Stimulated activated CD4-positive, alpha-beta T cell treated with anti-CD3 and anti-CD28 coated beads, Interleukin-15, amount 100 ng/mL, for 48 hours (primary cell): ENCODE measurements around the gene AREG.

ENCODE experiments used
- DNase-seq, 2 donors: peaks; one replicate each; pipeline ENCODE4 v3.0.0-alpha.2; 2020; ENCODE audit warnings: low read depth in 2 of 2

The AREG gene

DNA sequence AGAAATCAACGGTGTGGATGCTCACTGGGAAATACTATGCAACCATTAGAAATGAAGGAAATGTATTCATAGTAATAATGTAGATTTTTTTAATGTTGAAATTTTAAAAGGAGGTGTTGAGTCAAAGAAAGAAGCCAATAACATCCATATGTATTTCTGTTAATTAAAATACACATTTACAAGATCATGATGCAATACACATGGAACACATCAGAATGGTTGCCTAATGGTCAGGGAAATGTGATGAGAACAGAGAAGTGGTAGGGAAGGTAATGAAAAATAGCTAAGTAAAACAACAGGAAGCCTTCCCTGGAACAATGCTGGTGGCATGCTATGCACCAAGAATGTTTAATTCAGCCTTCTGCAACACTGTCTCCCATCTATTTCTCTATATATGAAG, 18.2 kb downstream of the AREG start:
- no peak for DNase-seq

DNA sequence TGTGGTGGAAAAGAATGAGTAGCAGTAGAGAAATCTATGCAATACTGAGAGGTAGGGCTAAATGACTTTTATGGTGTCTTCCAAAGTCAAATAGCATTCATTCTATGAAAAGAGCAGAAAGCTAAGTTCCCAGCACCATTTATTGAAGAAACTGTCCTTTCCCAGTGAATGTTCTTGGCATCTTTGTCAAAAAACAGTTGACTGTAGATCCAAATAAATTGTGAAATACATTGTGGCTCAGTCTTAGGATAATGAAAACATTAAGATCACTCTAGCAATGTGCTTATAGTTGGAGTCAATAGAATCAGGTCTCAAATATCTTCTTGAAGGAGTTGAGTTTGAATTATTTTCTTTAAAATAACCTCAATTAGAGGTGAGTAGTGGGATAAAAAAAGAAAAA, 19.4 kb downstream of the AREG start:
- DNase-seq: no peak

DNA sequence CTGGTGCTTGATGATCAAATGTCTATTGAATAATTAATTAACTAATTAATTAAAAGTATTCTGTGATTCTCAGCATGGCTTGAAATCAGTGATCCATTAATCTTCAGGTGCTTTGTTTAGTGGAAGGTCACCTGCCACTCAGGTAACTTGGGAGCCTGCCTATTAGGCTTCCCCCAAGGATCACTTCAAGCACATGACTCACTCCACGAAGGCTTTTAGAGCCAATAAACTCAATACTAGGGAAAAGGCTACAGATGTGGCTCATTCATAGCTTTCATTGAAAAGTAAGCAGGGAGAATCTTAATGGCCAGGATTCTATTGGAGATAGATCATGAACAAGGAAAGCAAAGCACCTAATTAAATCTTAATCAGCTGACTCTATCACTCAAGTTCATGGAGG, 21.3 kb downstream of the AREG start:
- no peak for DNase-seq

DNA sequence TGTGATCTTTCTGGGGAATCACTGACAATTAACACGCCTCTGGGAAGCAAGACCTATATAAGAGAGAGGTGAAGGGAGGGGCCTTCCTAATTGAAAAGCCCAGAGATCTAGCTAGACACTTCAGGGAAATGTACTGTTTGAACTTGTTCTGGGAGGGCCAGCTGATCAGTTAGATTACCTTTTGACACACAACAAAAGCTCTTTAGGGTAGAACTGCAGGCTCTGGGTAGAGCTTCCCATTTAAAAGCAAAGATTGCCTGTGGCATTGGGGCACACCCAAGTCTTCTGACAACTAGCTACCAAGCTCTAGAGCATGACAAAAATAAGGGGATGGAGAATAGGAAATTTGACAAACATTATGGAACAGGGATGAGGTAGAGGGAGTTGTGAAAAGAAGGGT, 26.3 kb downstream of the AREG start:
- DNase-seq: no peak

GRCh38 chr4:74473155-74473811, 28.3 kb downstream of the AREG start:
- no peak for DNase-seq

DNA sequence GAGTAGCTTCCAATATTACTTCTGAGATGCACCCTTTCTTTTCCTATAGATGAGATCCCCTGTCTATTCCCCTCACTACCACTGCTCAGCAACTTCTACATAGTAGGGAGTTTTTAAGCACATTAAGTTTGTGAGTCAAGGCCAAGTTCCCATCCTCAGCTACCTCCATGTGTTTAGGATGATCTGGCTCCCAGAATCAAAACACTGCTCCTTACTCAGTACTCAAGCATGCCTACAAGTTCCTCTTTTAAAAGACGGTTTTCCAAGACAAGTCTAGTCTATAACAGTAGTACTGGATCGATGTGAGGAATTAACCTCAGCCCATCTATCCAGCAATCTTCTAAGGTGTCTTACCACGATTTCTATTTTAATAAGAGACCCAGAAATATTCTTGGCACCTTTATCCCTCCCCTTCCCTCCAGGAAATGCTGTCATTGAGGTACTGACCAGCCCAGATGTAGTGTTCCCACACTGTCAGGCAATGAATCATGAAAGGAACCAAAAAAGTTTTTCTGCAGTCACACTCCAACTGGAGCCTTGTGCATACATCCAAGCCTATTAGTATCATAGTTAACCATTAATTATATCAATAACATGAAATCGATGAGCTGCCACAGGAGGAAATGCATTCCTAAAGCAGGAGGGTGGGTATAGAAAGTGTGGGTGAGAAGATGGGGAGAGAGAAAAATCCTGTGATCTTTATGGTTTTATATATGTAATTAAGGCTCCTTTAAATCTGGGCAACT, 29.6 kb downstream of the AREG start:
- no peak for DNase-seq

GRCh38 chr4:74475091-74475800, 30.3 kb downstream of the AREG start:
- no peak for DNase-seq

DNA sequence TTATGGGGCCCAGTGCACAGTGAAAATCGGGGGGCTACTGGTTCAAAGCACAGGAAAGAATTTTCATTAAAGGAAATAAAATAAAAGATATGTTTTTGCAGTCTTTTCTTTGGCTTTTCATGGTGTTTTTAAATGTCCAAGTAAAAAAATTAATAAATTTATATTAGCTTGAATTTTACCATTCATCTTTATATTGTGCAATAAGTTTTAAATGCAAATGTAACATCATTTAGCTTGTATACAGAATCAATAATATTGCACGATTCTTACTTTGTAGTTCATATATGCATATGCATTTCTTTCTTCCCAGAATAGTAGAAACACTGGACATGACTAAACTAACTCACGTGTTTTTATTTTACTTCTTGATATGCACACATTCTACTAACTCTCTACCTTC, 31.0 kb downstream of the AREG start:
- DNase-seq: no peak

DNA sequence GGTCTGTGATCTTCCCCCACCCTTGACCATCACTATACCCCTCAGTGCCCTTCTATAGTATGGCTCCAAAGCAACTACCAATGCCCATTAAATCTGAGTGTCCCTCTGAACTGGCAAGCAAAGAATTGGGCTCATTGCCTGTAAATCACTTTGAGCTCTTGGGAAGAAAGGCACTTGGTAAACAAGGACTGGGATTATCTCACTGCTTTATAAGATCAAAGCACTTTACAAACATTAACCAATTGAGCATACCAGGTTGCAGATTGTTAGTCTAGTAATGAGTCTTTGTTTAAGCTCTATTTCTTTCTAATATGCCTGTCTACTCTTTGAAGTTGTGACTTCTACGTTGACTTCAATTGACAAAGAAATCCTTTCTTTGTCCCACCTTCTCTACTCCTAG, 34.1 kb downstream of the AREG start:
- no peak for DNase-seq

- DNase-seq: no peak
These were observed 35.3 kb downstream of the AREG start for GRCh38 chr4:74480267-74480666.

DNA sequence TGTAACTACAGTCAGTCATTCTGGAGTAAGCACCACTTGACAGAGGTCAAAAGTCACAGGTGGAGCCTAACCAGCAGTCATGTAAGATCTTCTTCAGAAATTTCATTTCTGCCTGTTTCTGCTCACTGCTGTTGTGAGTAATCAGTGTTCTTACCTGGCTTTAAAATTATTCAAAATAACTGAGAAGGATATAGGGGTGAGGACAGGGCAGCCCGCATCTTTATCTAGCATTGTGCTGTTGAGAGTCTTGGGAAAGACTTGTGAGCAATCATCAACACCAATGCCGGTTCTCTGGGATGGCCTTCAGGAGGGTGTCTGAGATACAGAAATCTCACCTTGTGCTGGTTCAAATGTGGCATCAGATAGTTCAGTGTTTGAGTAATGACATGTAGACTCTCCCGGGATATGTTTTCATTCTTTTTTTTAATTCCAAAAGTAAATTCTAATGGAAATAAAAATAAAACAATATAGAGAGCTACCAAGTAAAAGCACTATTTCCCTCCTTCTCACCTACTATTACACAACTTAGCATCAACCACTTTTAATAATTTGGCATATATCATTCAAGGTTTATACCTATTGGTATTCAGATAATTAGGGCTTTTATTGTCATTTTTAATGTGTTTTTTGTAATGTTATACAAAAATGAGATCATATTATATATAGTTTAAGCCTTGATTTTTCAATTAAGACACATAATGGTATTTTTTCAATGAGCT, 37.1 kb downstream of the AREG start:
- DNase-seq: no peak

GRCh38 chr4:74483226-74483911, 38.4 kb downstream of the AREG start:
- DNase-seq: no peak

GRCh38 chr4:74486905-74487304, 42.0 kb downstream of the AREG start:
- DNase-seq: no peak

- DNase-seq: no peak
These were observed 42.8 kb downstream of the AREG start for GRCh38 chr4:74487771-74488170.

DNA sequence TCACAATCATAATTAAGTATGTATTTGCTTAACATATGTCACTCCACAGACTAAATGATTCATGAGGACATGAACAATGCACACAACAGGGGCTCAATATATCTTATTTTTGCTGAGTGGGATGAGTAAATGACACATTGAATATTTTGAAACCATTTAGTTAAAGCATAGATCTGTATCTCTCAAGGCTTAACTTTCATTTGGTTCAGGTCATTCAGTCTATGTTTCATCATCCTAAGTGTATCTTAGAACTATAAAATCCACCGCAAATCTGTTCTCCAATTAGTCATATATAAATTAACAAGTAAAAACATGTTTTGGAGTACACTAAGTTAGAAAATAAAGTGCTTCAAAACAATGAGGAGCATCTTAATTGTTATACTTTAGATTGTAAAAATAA, 45.8 kb downstream of the AREG start:
- no peak for DNase-seq

GRCh38 chr4:74499986-74500781, 55.2 kb downstream of the AREG start:
- DNase-seq: no peak

- no peak for DNase-seq
These were observed 56.6 kb downstream of the AREG start for GRCh38 chr4:74501579-74501978.

DNA sequence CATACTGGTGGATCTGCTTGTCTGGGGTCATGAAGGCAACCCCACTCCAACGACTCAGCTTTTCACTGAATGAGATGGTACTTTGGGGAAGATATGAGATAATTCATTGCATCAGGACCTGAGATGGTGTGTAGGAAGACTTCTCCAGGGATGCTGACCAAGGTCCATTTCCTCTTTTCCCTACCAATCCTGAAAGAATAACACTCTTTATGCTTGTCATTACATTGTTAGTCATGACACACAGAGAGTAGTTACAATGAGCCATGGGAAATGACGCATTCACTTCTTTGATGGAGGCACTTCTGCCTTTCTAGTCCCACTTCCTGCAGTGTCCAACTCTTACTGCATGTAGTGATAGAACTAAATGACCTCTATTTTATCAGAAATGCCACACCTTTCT, 58.6 kb downstream of the AREG start:
- DNase-seq: no peak

- no peak for DNase-seq
These were observed 59.3 kb downstream of the AREG start for GRCh38 chr4:74504212-74504611.
